WTC11 (cell line): ENCODE data around the gene MRPL22. TPM values are rescaled to one million over a fixed set of nuclear protein-coding genes. Genes with fewer than 3 reads are reported as not detected.

ENCODE experiments used
- ATAC-seq: fragments of 200-7000 bp; cut with Tn5 transposase; 2 replicates; pipeline ENCODE4 v1.10.0; 2021; ENCODE audit warnings: mild to moderate bottlenecking, moderate library complexity
- CTCF ChIA-PET: fragments of 300-600 bp; sonication (Branson Sonifier 250); formaldehyde crosslinking; loops from one replicate; lab custom pipeline; 2021; ENCODE audit warnings: antibody characterized with exemption; lab: Charles Lee
- POLR2A ChIA-PET: fragments of 350-600 bp; sonication (Branson Sonifier 250); formaldehyde crosslinking; loops from one replicate; lab custom pipeline; 2021; ENCODE audit warnings: antibody characterized with exemption; lab: Charles Lee
- DNase-seq: peaks from one replicate; pipeline ENCODE4 v3.0.0; 2021; ENCODE audit warnings: low spot score
- H3K27ac Mint-ChIP-seq: 2 replicates; pipeline ENCODE4 v1.8.0; 2021; ENCODE audit warnings: mixed read lengths
- H3K27me3 Mint-ChIP-seq: 2 replicates; pipeline ENCODE4 v1.8.0; 2021; ENCODE audit warnings: low read depth, mild to moderate bottlenecking, moderate library complexity, mixed read lengths
- H3K36me3 Mint-ChIP-seq: 2 replicates; pipeline ENCODE4 v1.8.0; 2021; ENCODE audit warnings: mixed read lengths
- H3K4me1 Mint-ChIP-seq: 2 replicates; pipeline ENCODE4 v1.8.0; 2022; ENCODE audit warnings: mixed read lengths
- H3K4me3 Mint-ChIP-seq: 2 replicates; pipeline ENCODE4 v1.8.0; 2021; ENCODE audit warnings: mild to moderate bottlenecking, moderate library complexity, mixed read lengths
- H3K9me3 Mint-ChIP-seq: 2 replicates; pipeline ENCODE4 v1.8.0; 2021; ENCODE audit warnings: mixed read lengths
- ATF1 ChIP-seq: sonication (generic); formaldehyde crosslinking; IDR thresholded peaks from 2 replicates; pipeline ENCODE4 v1.8.1; 2023; ENCODE audit warnings: mild to moderate bottlenecking, moderate library complexity, missing genetic modification reagents
- CTCF ChIP-seq: fragments of 200-600 bp; IDR thresholded peaks from 2 replicates; pipeline ENCODE4 v1.8.0; 2022; ENCODE audit warnings: antibody characterized with exemption
- HMGA2 ChIP-seq: fragments of 250-450 bp; sonication (Bioruptor Pico); IDR thresholded peaks from 2 replicates; pipeline ENCODE4 v1.4.0; 2021; ENCODE audit warnings: mild to moderate bottlenecking, moderate library complexity
- MAX ChIP-seq: sonication (generic); formaldehyde crosslinking; IDR thresholded peaks from 2 replicates; pipeline ENCODE4 v1.8.0; 2022; ENCODE audit warnings: mild to moderate bottlenecking, missing genetic modification reagents
- PREB ChIP-seq: sonication (generic); formaldehyde crosslinking; IDR thresholded peaks from 2 replicates; pipeline ENCODE4 v1.8.1; 2022; ENCODE audit warnings: mild to moderate bottlenecking, missing genetic modification reagents, moderate library complexity, borderline replicate concordance
- RORB ChIP-seq: fragments of 250-450 bp; sonication (Bioruptor Pico); IDR thresholded peaks from 2 replicates; pipeline ENCODE4 v1.9.0; 2021; ENCODE audit warnings: mild to moderate bottlenecking
- SMAD4 ChIP-seq: sonication (generic); formaldehyde crosslinking; IDR thresholded peaks from 2 replicates; pipeline ENCODE4 v1.8.0; 2022; ENCODE audit warnings: mild to moderate bottlenecking, missing genetic modification reagents
- STAT6 ChIP-seq: sonication (generic); formaldehyde crosslinking; conservative IDR thresholded peaks from 2 replicates; pipeline ENCODE4 v1.8.1; 2023; ENCODE audit warnings: mild to moderate bottlenecking, low read depth, missing genetic modification reagents, moderate library complexity
- ZNF396 ChIP-seq: fragments of 250-450 bp; sonication (Bioruptor Pico); IDR thresholded peaks from 2 replicates; pipeline ENCODE4 v1.8.0; 2021; ENCODE audit warnings: mild to moderate bottlenecking, moderate library complexity, borderline replicate concordance
- total RNA-seq: library from RNA; stranded (reverse); gene quantifications from 3 replicates; pipeline ENCODE4 v1.2.3, GENCODE V29; 2021
- TF ChIP-seq, protein P1 (sequence below): fragments of 250-450 bp; sonication (Bioruptor Pico); IDR thresholded peaks from 2 replicates; pipeline ENCODE4 v1.9.0; 2021; ENCODE audit warnings: mild to moderate bottlenecking, borderline replicate concordance
- TF ChIP-seq, protein P2 (sequence below): fragments of 250-450 bp; sonication (Bioruptor Pico); IDR thresholded peaks from 2 replicates; pipeline ENCODE4 v1.9.0; 2021; ENCODE audit warnings: mild to moderate bottlenecking
- TF ChIP-seq, protein P3 (sequence below): sonication (generic); formaldehyde crosslinking; IDR thresholded peaks from 2 replicates; pipeline ENCODE4 v1.8.1; 2023; ENCODE audit warnings: mild to moderate bottlenecking, missing genetic modification reagents, borderline replicate concordance

MRPL22 gene
- total RNA-seq, 1 experiment from 2014 or later, result 52.0 TPM

DNA sequence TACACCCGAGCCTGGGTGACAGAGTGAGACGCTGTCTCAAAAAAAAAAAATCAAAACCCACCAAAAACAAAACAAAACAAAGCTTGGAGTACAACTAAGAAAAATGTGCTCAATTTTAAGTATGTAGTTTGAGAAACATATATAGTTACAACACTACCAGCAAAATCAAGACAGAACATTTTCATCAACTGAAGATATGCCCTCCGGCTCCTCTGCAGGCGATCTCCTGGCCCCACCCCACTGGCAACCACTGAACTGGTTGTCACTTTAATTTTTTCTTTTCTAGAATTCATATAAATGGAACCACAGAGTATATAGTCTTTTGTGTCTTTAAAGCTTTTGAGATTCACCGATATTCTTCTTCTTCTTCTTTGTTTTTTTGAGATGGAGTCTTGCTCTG lies 47.5 kb upstream of the MRPL22 start (continued):
- TF ChIP-seq STAT6 (CRISPR knock-in tag), result no peak
- TF ChIP-seq PREB (CRISPR knock-in tag), result no peak
- TF ChIP-seq CTCF, result no peak
- TF ChIP-seq, protein P1, sequence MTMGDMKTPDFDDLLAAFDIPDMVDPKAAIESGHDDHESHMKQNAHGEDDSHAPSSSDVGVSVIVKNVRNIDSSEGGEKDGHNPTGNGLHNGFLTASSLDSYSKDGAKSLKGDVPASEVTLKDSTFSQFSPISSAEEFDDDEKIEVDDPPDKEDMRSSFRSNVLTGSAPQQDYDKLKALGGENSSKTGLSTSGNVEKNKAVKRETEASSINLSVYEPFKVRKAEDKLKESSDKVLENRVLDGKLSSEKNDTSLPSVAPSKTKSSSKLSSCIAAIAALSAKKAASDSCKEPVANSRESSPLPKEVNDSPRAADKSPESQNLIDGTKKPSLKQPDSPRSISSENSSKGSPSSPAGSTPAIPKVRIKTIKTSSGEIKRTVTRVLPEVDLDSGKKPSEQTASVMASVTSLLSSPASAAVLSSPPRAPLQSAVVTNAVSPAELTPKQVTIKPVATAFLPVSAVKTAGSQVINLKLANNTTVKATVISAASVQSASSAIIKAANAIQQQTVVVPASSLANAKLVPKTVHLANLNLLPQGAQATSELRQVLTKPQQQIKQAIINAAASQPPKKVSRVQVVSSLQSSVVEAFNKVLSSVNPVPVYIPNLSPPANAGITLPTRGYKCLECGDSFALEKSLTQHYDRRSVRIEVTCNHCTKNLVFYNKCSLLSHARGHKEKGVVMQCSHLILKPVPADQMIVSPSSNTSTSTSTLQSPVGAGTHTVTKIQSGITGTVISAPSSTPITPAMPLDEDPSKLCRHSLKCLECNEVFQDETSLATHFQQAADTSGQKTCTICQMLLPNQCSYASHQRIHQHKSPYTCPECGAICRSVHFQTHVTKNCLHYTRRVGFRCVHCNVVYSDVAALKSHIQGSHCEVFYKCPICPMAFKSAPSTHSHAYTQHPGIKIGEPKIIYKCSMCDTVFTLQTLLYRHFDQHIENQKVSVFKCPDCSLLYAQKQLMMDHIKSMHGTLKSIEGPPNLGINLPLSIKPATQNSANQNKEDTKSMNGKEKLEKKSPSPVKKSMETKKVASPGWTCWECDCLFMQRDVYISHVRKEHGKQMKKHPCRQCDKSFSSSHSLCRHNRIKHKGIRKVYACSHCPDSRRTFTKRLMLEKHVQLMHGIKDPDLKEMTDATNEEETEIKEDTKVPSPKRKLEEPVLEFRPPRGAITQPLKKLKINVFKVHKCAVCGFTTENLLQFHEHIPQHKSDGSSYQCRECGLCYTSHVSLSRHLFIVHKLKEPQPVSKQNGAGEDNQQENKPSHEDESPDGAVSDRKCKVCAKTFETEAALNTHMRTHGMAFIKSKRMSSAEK (CRISPR knock-in tag), result no peak
- no peak for TF ChIP-seq RORB (CRISPR knock-in tag)
- TF ChIP-seq ZNF396 (CRISPR knock-in tag), result no peak
- no peak for TF ChIP-seq SMAD4 (CRISPR knock-in tag)
- TF ChIP-seq HMGA2 (CRISPR knock-in tag), result no peak
- no peak for TF ChIP-seq MAX (CRISPR knock-in tag)

GRCh38 chr5:154895606-154896561 lies 45.0 kb upstream of the MRPL22 start:
- ATAC-seq (no peak), DNase-seq (no peak)
- TF ChIP-seq ATF1 (CRISPR knock-in tag), result no peak
- H3K36me3 Mint-ChIP-seq, result peaks cover 84% of the 10 kb centered on the region
- no peaks in the 10 kb centered on the region for H3K4me1 Mint-ChIP-seq
- CTCF ChIA-PET, result interaction anchor here (0.6 to 0.7 kb wide), 2 partner anchors 14 to 24 kb away, joined by 3 read pairs; no protein-coding TSS in a partner anchor
- POLR2A ChIA-PET, result no interaction called here
- H3K4me3 Mint-ChIP-seq, result no peak overlapping the region
- H3K9me3 Mint-ChIP-seq, result no peaks in the 10 kb centered on the region
- no peak overlapping the region for H3K27ac Mint-ChIP-seq
- H3K27me3 Mint-ChIP-seq, result no peaks in the 10 kb centered on the region

DNA sequence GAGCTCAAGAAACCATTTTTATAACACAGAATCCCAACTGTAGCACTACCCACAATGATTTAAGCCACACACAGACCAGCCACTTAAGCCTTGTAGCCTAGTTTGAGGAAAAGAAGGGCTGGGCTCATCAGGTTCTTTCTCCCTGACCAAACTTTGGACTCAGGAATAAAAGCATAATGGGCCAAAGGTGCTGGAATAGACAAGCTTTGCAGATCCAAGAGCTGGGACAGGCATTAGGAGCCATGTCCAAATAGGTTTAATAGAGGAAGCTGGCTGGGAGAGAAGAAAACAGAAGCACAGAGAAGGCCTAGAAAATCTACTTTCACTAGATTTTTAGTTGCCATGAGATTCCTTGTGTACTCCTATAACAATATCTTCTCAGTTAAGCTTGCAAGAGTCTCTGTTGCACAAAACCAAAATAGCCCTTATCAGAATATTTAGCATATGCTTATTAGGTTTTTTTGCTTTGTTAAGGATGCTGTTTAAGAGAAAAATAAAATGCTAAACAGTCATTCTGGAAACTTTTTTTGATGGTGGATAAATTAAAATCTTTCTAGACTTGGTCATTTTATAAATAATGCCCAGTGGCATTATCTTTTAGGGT lies 44.2 kb upstream of the MRPL22 start:
- H3K27ac Mint-ChIP-seq, result no peak overlapping the region
- H3K36me3 Mint-ChIP-seq, result peaks cover 82% of the 10 kb centered on the region
- no peak for DNase-seq
- no peaks in the 10 kb centered on the region for H3K27me3 Mint-ChIP-seq
- POLR2A ChIA-PET, result no interaction called here
- H3K9me3 Mint-ChIP-seq, result no peaks in the 10 kb centered on the region
- H3K4me3 Mint-ChIP-seq, result no peak overlapping the region
- no peaks in the 10 kb centered on the region for H3K4me1 Mint-ChIP-seq
- CTCF ChIA-PET, result no interaction called here
- no peak for ATAC-seq
- TF ChIP-seq, protein P2, sequence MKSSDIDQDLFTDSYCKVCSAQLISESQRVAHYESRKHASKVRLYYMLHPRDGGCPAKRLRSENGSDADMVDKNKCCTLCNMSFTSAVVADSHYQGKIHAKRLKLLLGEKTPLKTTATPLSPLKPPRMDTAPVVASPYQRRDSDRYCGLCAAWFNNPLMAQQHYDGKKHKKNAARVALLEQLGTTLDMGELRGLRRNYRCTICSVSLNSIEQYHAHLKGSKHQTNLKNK, result no peak
- TF ChIP-seq, protein P3, sequence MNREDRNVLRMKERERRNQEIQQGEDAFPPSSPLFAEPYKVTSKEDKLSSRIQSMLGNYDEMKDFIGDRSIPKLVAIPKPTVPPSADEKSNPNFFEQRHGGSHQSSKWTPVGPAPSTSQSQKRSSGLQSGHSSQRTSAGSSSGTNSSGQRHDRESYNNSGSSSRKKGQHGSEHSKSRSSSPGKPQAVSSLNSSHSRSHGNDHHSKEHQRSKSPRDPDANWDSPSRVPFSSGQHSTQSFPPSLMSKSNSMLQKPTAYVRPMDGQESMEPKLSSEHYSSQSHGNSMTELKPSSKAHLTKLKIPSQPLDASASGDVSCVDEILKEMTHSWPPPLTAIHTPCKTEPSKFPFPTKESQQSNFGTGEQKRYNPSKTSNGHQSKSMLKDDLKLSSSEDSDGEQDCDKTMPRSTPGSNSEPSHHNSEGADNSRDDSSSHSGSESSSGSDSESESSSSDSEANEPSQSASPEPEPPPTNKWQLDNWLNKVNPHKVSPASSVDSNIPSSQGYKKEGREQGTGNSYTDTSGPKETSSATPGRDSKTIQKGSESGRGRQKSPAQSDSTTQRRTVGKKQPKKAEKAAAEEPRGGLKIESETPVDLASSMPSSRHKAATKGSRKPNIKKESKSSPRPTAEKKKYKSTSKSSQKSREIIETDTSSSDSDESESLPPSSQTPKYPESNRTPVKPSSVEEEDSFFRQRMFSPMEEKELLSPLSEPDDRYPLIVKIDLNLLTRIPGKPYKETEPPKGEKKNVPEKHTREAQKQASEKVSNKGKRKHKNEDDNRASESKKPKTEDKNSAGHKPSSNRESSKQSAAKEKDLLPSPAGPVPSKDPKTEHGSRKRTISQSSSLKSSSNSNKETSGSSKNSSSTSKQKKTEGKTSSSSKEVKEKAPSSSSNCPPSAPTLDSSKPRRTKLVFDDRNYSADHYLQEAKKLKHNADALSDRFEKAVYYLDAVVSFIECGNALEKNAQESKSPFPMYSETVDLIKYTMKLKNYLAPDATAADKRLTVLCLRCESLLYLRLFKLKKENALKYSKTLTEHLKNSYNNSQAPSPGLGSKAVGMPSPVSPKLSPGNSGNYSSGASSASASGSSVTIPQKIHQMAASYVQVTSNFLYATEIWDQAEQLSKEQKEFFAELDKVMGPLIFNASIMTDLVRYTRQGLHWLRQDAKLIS, result no peak
- TF ChIP-seq CTCF (no peak), SMAD4 (CRISPR knock-in tag) (no peak)
